IPS-18c (cell line): ENCODE measurements around the gene ABHD17A.
"Not testable (repeated sequence)": the region's sequence is repeated elsewhere in the genome, so short reads cannot be mapped to it uniquely, and the experiment has no call there.

Experiments
- H3K4me3 ChIP-seq: 2 replicates; pipeline ENCODE4 v1.7.0; 2013; ENCODE audit warnings: low read depth, mild to moderate bottlenecking, low read length, moderate library complexity; ENCODE audit not compliant: insufficient read depth
- H3K9me3 ChIP-seq: one replicate; pipeline ENCODE4 v1.6.1; 2013; ENCODE audit warnings: mild to moderate bottlenecking, low read length, moderate library complexity; ENCODE audit not compliant: control insufficient read depth, insufficient read depth

ABHD17A gene

DNA sequence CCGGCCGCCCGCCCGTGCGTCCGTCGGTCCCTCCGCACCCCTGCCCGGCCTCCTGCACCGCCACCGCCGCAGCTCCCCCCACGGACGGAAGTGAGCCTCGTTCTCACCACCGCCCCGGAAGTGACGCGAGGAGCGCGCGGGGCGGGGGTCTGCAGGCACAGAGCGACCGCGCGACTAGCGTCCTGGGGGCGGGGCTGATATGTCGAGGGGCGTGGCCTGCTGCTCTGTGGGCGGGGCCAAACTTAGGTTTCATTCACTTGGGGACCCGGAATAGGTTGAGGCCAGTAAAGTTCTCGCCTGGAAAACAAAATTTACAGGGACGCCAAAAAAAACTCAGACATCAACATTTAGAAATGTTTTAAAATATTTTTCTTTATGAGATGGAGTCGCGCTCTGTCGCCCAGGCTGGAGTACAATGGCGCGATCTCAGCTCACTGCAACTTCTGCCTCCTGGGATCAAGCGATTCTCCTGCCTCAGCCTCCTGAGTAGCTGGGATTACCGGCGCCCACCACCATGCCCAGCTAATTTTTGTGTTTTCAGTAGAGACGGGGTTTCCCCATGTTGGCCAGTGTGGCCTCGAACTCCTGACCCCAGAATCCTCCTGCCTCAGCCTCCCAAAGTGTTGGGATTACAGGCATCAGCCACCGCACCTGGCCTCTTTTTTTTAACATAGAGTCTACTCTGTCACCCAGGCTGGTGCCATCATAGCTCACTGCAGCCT is at the start of gene ABHD17A:
ABHD17A (minus strand) TSS at position 99 of the 722 bp plus-strand sequence. CDS start 3,930 bp downstream, outside the sequence.
- H3K9me3 ChIP-seq: not testable (repeated sequence)

DNA sequence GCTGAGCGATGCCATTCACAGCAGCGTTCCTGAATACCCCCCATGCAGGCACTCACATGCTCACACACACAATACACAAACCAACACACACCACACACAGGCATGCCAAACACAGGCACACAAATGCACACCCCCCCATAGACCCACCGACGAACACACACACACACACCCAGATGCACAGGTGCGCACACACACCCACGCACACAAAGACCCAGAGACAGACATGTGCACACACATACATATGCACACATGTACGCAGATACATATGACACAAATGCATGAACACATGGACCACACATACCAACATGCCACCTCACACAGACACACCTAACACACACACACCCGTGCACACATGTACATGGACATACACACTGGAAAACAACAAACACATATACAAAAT is 48.6 kb upstream of the ABHD17A start:
- H3K9me3 ChIP-seq: no peaks in the 10 kb centered on the region
- no peak overlapping the region for H3K4me3 ChIP-seq

More for the DNA sequence above, at the start of gene ABHD17A:
- H3K4me3 ChIP-seq: peak within 1 kb of the TSS; percentile 95

DNA sequence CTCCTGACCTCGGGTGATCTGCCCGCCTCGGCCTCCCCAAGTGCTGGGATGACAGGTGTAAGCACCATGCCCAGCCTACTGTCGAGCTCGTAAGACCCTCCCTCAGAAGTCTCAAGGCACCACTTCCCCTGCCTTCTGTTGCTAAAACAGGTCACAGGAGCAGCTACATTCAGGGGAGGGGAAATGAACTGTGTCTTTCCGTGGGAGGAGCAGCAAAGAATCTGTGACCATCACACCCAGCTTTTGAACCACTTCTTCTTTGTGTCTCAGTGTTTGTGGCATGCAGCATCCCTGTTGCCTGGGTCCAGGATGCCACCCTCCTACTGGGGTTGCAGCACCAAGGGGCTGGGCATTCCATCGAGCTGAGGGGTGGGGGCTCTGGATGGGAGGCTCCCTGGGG is 47.9 kb upstream of the ABHD17A start:
- no peak overlapping the region for H3K4me3 ChIP-seq
- H3K9me3 ChIP-seq: no peaks in the 10 kb centered on the region

DNA sequence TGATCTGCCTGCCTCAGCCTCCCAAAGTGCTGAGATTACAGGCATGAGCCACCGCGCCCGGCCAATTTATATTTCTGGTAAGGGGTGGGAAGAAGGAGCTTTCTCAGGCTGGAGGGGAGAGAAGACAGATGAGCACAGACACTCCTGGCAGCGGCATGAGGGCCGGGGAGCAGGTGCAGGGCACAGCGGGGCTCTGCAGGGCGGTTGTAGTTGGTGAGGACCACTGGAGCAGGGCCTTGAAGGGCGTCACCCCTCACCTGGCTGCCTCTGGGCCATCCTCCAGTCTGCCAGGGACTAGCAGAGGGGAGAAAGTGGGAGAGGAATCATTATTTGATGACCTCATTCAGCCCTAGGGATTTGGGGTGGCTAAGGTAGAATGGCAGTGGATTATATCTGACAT is 47.1 kb upstream of the ABHD17A start:
- no peak overlapping the region for H3K4me3 ChIP-seq
- H3K9me3 ChIP-seq: peaks cover under 1% of the 10 kb centered on the region

DNA sequence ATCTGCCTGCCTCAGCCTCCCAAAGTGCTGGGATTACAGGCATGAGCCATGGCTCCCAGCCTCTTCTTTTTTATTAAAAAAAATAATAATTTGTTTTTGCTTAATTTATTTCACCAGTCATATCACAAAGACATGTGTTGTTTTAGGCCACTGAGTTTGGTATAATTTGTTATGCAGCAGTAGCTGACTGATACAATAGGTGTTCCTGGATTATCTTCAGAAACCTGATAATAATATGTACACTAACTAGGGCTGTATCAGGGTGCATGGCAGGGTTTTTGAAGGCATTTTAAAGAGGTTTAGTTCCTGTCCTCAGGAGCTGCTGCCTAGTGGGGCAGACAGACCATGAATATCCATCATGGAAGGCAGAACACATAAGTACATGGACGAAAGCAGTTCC is 46.1 kb upstream of the ABHD17A start:
- no peak overlapping the region for H3K4me3 ChIP-seq
- peaks cover 2% of the 10 kb centered on the region for H3K9me3 ChIP-seq

DNA sequence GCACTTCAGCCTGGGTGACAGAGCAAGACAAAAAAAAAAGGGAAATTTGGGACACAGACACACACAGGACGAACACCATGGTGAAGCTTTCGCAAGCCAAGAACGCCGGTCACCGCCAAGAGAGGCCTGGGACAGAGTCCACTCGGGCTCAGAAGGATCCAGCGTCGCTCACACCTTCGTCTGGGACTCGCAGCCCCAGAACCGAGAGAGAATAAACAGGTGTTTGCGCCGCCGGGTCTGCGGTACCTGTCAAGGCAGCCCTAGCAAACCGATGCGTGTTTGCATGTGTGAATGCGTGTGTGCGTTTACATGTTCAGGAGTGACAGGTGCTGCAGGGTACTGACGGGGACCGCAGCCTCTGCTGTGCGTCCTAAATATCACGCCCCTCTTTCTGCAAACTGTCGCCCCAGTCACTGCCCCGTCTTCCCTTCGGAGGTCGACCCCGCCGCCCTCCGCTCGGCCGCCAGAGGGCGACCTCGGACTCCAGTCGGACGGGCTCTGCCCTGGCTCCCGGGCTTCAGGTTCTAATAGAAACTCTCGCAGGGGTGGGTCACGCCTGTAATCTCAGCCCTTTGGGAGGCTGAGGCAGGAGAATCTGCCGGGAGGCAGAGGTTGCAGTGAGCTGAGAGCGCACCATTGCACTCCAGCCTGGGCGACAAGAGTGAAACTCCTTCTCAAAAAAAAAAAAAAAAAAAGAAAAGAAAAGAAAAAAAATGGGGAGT is 43.9 kb upstream of the ABHD17A start:
- peaks cover 2% of the 10 kb centered on the region for H3K9me3 ChIP-seq
- peak overlapping the region; percentile 25; the same call in 1 of the 2 replicates for H3K4me3 ChIP-seq

DNA sequence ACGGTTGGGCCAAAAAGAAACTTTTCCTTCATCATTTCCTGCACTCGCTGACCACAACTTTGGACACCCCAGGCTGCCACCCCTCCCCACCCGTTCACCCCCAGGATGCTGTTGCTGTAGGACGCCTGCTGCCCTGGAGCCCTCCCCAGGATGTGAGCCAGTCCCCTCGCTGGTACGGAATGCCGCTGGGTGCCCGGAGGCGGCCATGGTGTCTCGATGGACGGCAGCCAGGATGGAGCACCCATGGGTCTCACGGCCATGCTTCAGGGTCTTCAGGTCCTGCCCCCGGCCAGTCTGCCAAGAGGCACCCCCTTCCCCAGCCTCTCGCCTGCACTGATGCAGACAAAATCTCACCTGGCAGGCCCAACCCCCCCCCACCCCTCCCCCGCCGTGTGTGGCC is 40.2 kb upstream of the ABHD17A start:
- Histone ChIP-seq H3K9me3 (peaks cover 2% of the 10 kb centered on the region), H3K4me3 (no peak overlapping the region)

- H3K9me3 ChIP-seq: peaks cover 2% of the 10 kb centered on the region
These were observed 39.1 kb upstream of the ABHD17A start for GRCh38 chr19:1924320-1924961.

DNA sequence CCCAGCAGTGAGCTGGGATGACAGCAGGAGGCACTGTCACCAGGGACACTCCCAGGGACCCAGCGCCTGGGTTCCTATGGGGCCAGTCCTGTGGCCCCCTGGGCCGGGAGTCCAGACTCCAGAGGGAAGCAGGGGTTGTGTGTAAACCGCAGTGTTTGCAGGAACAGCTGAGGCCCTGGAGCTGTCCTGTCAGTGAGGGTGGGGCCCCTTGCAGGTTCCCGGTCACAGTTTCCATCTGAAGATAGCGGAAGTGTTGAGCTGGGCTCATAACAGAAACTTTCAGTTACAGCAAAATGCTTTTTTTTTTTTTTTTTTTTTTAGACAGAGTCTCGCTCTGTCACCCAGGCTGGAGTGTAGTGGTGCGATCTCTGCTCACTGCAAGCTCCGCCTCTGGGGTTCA is 38.0 kb upstream of the ABHD17A start:
- peaks cover 2% of the 10 kb centered on the region for H3K9me3 ChIP-seq
- H3K4me3 ChIP-seq: no peak overlapping the region

More at GRCh38 chr19:1924320-1924961, 39.1 kb upstream of the ABHD17A start:
- no peak overlapping the region for H3K4me3 ChIP-seq

GRCh38 chr19:1922803-1923202 is 37.5 kb upstream of the ABHD17A start:
- H3K4me3 ChIP-seq: no peak overlapping the region

DNA sequence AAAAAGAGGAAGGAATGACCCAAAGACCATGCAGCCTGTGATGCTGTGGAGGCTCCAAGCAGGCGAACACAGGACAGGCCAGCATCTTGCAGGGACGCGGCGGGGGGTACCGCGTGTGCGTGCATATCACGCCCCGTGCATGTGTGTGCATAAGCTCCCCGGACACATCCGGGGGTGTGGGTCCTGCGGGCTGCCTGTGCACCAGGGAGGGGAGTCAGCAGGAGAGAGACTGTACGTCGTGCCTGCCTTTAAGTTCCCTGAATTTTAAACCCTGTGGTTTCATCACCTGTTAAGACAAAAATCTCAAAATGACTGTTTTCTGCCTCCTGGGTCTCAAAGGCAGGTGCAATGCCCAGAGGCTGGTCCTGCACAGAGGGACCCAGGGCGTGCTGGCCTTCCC is 36.5 kb upstream of the ABHD17A start:
- Histone ChIP-seq H3K4me3 (no peak overlapping the region), H3K9me3 (no peaks in the 10 kb centered on the region)

More at GRCh38 chr19:1922803-1923202, 37.5 kb upstream of the ABHD17A start:
- peaks cover 2% of the 10 kb centered on the region for H3K9me3 ChIP-seq

GRCh38 chr19:1921326-1921725 is 36.0 kb upstream of the ABHD17A start:
- Histone ChIP-seq H3K4me3 (no peak overlapping the region), H3K9me3 (no peaks in the 10 kb centered on the region)

GRCh38 chr19:1920644-1921043 is 35.3 kb upstream of the ABHD17A start:
- H3K4me3 ChIP-seq: no peak overlapping the region
- no peaks in the 10 kb centered on the region for H3K9me3 ChIP-seq

DNA sequence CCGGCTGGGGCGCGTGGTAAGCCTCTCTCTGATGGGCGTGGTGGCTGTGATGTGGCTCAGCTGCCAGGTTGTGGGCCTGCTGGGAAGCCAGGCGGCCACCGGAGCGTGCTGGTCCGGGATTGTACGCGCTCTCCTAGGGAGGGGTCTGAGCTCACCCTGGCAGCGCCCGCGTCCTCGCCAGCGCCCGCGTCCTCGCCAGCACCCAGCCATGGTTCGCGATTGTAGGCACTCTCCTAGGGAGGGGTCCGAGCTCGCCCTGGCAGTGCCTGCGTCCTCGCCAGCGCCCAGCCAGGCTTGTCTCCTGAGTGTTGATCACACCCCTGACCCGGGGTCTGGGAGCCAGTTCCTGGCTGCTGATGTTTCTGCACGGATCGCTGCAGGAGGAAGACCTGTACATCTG is 33.7 kb upstream of the ABHD17A start:
- Histone ChIP-seq H3K4me3 (no peak overlapping the region), H3K9me3 (no peaks in the 10 kb centered on the region)

DNA sequence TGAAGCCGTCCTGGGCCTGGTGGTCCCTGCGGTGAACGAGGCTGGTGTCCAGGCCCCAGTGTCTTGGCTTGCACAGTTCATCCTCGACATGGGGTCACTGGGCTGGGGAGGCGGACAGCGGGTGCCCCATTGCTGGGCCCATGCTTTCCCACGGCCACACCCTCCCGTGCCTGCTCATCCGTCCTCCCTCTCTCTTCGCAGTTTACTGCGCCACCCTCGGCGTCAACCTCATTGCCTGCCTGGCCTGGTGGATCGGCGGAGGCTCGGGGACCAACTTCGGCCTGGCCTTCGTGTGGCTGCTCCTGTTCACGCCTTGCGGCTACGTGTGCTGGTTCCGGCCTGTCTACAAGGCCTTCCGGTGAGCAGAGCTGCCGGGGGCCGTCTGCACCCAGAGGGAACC is 32.6 kb upstream of the ABHD17A start:
- H3K9me3 ChIP-seq: no peaks in the 10 kb centered on the region
- no peak overlapping the region for H3K4me3 ChIP-seq

DNA sequence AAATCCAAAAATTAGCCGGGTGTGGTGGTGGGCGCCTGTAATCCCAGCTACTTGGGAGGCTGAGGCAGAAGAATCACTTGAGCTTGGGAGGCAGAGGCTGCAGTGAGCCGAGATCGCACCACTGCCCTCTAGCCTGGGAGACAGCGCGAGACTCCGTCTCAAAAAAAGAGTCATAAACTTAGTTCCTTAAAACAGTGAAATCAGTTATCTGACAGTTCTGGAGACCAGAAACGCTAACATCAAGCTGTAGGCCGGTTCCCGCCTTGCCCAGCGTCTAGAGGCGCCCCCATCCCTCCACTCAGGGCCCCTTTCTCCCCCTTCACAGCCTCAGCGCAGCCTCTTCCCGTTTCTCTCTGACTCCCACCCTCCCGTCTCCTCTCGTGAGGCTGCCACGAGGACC is 31.9 kb upstream of the ABHD17A start:
- Histone ChIP-seq H3K4me3 (no peak overlapping the region), H3K9me3 (no peaks in the 10 kb centered on the region)

GRCh38 chr19:1914826-1915341 is 29.6 kb upstream of the ABHD17A start:
- no peak overlapping the region for H3K4me3 ChIP-seq
- no peaks in the 10 kb centered on the region for H3K9me3 ChIP-seq
